ENCODE data around the gene CCDC181.

CCDC181 gene

GRCh38 chr1:169426174-169426705 is 1.0 kb downstream of the CCDC181 start:
- no peak for TF ChIP-seq TEAD4 (IDR thresholded peaks at IDR 0.05)
- TF ChIP-seq, protein P1, sequence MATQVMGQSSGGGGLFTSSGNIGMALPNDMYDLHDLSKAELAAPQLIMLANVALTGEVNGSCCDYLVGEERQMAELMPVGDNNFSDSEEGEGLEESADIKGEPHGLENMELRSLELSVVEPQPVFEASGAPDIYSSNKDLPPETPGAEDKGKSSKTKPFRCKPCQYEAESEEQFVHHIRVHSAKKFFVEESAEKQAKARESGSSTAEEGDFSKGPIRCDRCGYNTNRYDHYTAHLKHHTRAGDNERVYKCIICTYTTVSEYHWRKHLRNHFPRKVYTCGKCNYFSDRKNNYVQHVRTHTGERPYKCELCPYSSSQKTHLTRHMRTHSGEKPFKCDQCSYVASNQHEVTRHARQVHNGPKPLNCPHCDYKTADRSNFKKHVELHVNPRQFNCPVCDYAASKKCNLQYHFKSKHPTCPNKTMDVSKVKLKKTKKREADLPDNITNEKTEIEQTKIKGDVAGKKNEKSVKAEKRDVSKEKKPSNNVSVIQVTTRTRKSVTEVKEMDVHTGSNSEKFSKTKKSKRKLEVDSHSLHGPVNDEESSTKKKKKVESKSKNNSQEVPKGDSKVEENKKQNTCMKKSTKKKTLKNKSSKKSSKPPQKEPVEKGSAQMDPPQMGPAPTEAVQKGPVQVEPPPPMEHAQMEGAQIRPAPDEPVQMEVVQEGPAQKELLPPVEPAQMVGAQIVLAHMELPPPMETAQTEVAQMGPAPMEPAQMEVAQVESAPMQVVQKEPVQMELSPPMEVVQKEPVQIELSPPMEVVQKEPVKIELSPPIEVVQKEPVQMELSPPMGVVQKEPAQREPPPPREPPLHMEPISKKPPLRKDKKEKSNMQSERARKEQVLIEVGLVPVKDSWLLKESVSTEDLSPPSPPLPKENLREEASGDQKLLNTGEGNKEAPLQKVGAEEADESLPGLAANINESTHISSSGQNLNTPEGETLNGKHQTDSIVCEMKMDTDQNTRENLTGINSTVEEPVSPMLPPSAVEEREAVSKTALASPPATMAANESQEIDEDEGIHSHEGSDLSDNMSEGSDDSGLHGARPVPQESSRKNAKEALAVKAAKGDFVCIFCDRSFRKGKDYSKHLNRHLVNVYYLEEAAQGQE (IDR thresholded peaks at IDR 0.05; ENCODE audit: low read depth): no peak
- no peak for TF ChIP-seq EP300 (IDR thresholded peaks at IDR 0.05; ENCODE audit: borderline replicate concordance)
- TF ChIP-seq RAD21 (IDR thresholded peaks at IDR 0.05; ENCODE audit: low read depth): no peak
- no peak for TF ChIP-seq CEBPB (IDR thresholded peaks at IDR 0.05)
- TF ChIP-seq USF1 (IDR thresholded peaks at IDR 0.05): no peak
- TF ChIP-seq EGR1 (IDR thresholded peaks at IDR 0.05): no peak
- TF ChIP-seq MAX (IDR thresholded peaks at IDR 0.05): no peak
- no peak for TF ChIP-seq TAF1 (IDR thresholded peaks at IDR 0.05; ENCODE audit: low read depth)
- TF ChIP-seq NFIC (IDR thresholded peaks at IDR 0.05): no peak

- TF ChIP-seq FOXM1 (IDR thresholded peaks at IDR 0.05; ENCODE audit: borderline replicate concordance, low read depth): no peak
- no peak for TF ChIP-seq TAF1 (IDR thresholded peaks at IDR 0.05; ENCODE audit: low read depth)
- TF ChIP-seq RAD21 (IDR thresholded peaks at IDR 0.05; ENCODE audit: low read depth): no peak
- TF ChIP-seq, protein P1 (IDR thresholded peaks at IDR 0.05; ENCODE audit: low read depth): no peak
These were observed 6.0 kb downstream of the CCDC181 start for GRCh38 chr1:169421309-169421708.

DNA sequence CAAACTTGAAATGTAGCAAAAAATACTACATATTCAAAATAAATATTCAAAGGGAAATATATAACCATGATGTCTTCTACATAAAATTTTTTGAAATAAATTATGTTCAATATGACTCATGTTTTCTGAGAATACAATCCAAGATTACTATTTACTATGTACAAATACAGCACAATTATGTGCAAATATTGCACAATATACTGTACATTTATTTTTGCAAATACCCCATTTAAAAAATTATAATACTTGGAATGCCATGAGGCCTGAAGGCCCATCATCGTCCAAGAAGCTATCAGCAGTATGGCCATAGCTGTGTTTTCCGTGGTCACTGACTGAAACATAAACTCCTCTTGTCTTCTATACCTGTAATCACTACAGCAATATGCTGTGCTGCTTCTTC is 12.3 kb downstream of the CCDC181 start:
- TF ChIP-seq, protein P1 (IDR thresholded peaks at IDR 0.05; ENCODE audit: low read depth): no peak

- TF ChIP-seq CEBPB (IDR thresholded peaks at IDR 0.05) (no peak), MAX (IDR thresholded peaks at IDR 0.05) (no peak), FOXM1 (IDR thresholded peaks at IDR 0.05; ENCODE audit: borderline replicate concordance, low read depth) (no peak), YY1 (IDR thresholded peaks at IDR 0.05; ENCODE audit: low read depth) (no peak), EP300 (IDR thresholded peaks at IDR 0.05; ENCODE audit: borderline replicate concordance) (no peak), TAF1 (IDR thresholded peaks at IDR 0.05; ENCODE audit: low read depth) (no peak), CREB1 (IDR thresholded peaks at IDR 0.05; ENCODE audit: low read depth) (no peak), USF1 (IDR thresholded peaks at IDR 0.05) (no peak), TCF12 (IDR thresholded peaks at IDR 0.05; ENCODE audit: low read depth) (no peak), RAD21 (IDR thresholded peaks at IDR 0.05; ENCODE audit: low read depth) (no peak), NFIC (IDR thresholded peaks at IDR 0.05) (no peak), ZBTB7A (IDR thresholded peaks at IDR 0.05; ENCODE audit: low read depth) (no peak), EGR1 (IDR thresholded peaks at IDR 0.05) (no peak)
- TF ChIP-seq, protein P1 (IDR thresholded peaks at IDR 0.05; ENCODE audit: low read depth): no peak
These were observed 31.3 kb downstream of the CCDC181 start for GRCh38 chr1:169395955-169396354.

All from Ishikawa (cell line).